ENCODE results near the gene GALNT17.
"Not testable (repeated sequence)": the region's sequence is repeated elsewhere in the genome, so short reads cannot be mapped to it uniquely, and the experiment has no call there.

The GALNT17 gene

GRCh38 chr7:71547426-71547825, 415.5 kb downstream of the GALNT17 start:
- Mint-ChIP-seq H3K9me3 (peaks cover 6% of the 10 kb centered on the region), H3K4me3 (no peak overlapping the region)
- DNase-seq (ENCODE audit: low spot score in 2 of 2), result no peak

GRCh38 chr7:71548746-71549145, 416.8 kb downstream of the GALNT17 start:
- DNase-seq (ENCODE audit: low spot score in 2 of 2) (no peak), ATAC-seq (no peak)
- H3K4me3 Mint-ChIP-seq, result no peak overlapping the region
- H3K9me3 Mint-ChIP-seq, result peaks cover 6% of the 10 kb centered on the region
- H3K27ac Mint-ChIP-seq, result no peak overlapping the region
- no peaks in the 10 kb centered on the region for H3K36me3 Mint-ChIP-seq
- no peaks in the 10 kb centered on the region for H3K4me1 Mint-ChIP-seq

More at GRCh38 chr7:71547426-71547825, 415.5 kb downstream of the GALNT17 start:
- no peak for ATAC-seq
- Mint-ChIP-seq H3K4me1 (no peaks in the 10 kb centered on the region), H3K36me3 (no peaks in the 10 kb centered on the region), H3K27ac (no peak overlapping the region)

- no peaks in the 10 kb centered on the region for H3K4me1 Mint-ChIP-seq
- no peaks in the 10 kb centered on the region for H3K36me3 Mint-ChIP-seq
- no peak for DNase-seq (ENCODE audit: low spot score in 2 of 2)
- no peak overlapping the region for H3K4me3 Mint-ChIP-seq
- no peak for ATAC-seq
- H3K9me3 Mint-ChIP-seq, result peaks cover 6% of the 10 kb centered on the region
- no peak overlapping the region for H3K27ac Mint-ChIP-seq
Observed at GRCh38 chr7:71553306-71553705, 421.4 kb downstream of the GALNT17 start.

GRCh38 chr7:71555758-71556157, 423.8 kb downstream of the GALNT17 start:
- Mint-ChIP-seq H3K27ac (no peak overlapping the region), H3K4me3 (no peak overlapping the region), H3K4me1 (no peaks in the 10 kb centered on the region), H3K9me3 (peaks cover 5% of the 10 kb centered on the region), H3K36me3 (no peaks in the 10 kb centered on the region)
- ATAC-seq, result no peak
- no peak for DNase-seq (ENCODE audit: low spot score in 2 of 2)

GRCh38 chr7:71558806-71559613, 427.1 kb downstream of the GALNT17 start:
- DNase-seq (ENCODE audit: low spot score in 2 of 2) (no peak), ATAC-seq (no peak)
- H3K36me3 Mint-ChIP-seq, result no peaks in the 10 kb centered on the region
- H3K9me3 Mint-ChIP-seq, result no peaks in the 10 kb centered on the region
- no peak overlapping the region for H3K27ac Mint-ChIP-seq
- no peak overlapping the region for H3K4me3 Mint-ChIP-seq
- no peaks in the 10 kb centered on the region for H3K4me1 Mint-ChIP-seq

GRCh38 chr7:71560354-71560995, 428.5 kb downstream of the GALNT17 start:
- Mint-ChIP-seq H3K27ac (no peak overlapping the region), H3K4me1 (no peaks in the 10 kb centered on the region), H3K36me3 (no peaks in the 10 kb centered on the region), H3K4me3 (no peak overlapping the region), H3K9me3 (no peaks in the 10 kb centered on the region)
- ATAC-seq (no peak), DNase-seq (ENCODE audit: low spot score in 2 of 2) (no peak)

GRCh38 chr7:71563276-71563675, 431.3 kb downstream of the GALNT17 start:
- no peaks in the 10 kb centered on the region for H3K4me1 Mint-ChIP-seq
- no peaks in the 10 kb centered on the region for H3K36me3 Mint-ChIP-seq
- H3K27ac Mint-ChIP-seq, result no peak overlapping the region
- H3K9me3 Mint-ChIP-seq, result no peaks in the 10 kb centered on the region
- no peak for ATAC-seq
- DNase-seq (ENCODE audit: low spot score in 2 of 2), result no peak
- H3K4me3 Mint-ChIP-seq, result no peak overlapping the region

GRCh38 chr7:71566376-71566775, 434.4 kb downstream of the GALNT17 start:
- Mint-ChIP-seq H3K4me3 (no peak overlapping the region), H3K27ac (no peak overlapping the region), H3K36me3 (no peaks in the 10 kb centered on the region), H3K4me1 (no peaks in the 10 kb centered on the region), H3K9me3 (peaks cover 7% of the 10 kb centered on the region)
- DNase-seq (ENCODE audit: low spot score in 2 of 2), result no peak
- no peak for ATAC-seq

- Mint-ChIP-seq H3K4me1 (no peaks in the 10 kb centered on the region), H3K36me3 (no peaks in the 10 kb centered on the region), H3K9me3 (peaks cover 7% of the 10 kb centered on the region), H3K4me3 (no peak overlapping the region), H3K27ac (no peak overlapping the region)
- DNase-seq (ENCODE audit: low spot score in 2 of 2) (no peak), ATAC-seq (no peak)
Observed at GRCh38 chr7:71566991-71567390, 435.0 kb downstream of the GALNT17 start.

GRCh38 chr7:71574153-71574860, 442.4 kb downstream of the GALNT17 start:
- DNase-seq (ENCODE audit: low spot score in 2 of 2), result no peak

GRCh38 chr7:71580027-71580426, 448.1 kb downstream of the GALNT17 start:
- H3K9me3 Mint-ChIP-seq, result peaks cover 2% of the 10 kb centered on the region
- H3K27ac Mint-ChIP-seq, result no peak overlapping the region
- H3K4me3 Mint-ChIP-seq, result no peak overlapping the region
- H3K36me3 Mint-ChIP-seq, result no peaks in the 10 kb centered on the region
- DNase-seq (ENCODE audit: low spot score in 2 of 2) (no peak), ATAC-seq (no peak)
- no peaks in the 10 kb centered on the region for H3K4me1 Mint-ChIP-seq

More at GRCh38 chr7:71574153-71574860, 442.4 kb downstream of the GALNT17 start:
- Mint-ChIP-seq H3K4me3 (no peak overlapping the region), H3K4me1 (no peaks in the 10 kb centered on the region), H3K9me3 (peaks cover 6% of the 10 kb centered on the region), H3K27ac (no peak overlapping the region), H3K36me3 (no peaks in the 10 kb centered on the region)
- no peak for ATAC-seq

- Mint-ChIP-seq H3K36me3 (no peaks in the 10 kb centered on the region), H3K4me1 (no peaks in the 10 kb centered on the region), H3K9me3 (peaks cover 4% of the 10 kb centered on the region), H3K4me3 (no peak overlapping the region), H3K27ac (no peak overlapping the region)
- DNase-seq (ENCODE audit: low spot score in 2 of 2), result no peak
- no peak for ATAC-seq
Observed at GRCh38 chr7:71584256-71584655, 452.3 kb downstream of the GALNT17 start.

GRCh38 chr7:71591876-71592275, 459.9 kb downstream of the GALNT17 start:
- Mint-ChIP-seq H3K9me3 (peaks cover 7% of the 10 kb centered on the region), H3K27ac (no peak overlapping the region), H3K4me1 (no peaks in the 10 kb centered on the region), H3K4me3 (no peak overlapping the region), H3K36me3 (no peaks in the 10 kb centered on the region)
- ATAC-seq (no peak), DNase-seq (ENCODE audit: low spot score in 2 of 2) (no peak)

- not testable (repeated sequence) for H3K9me3 Mint-ChIP-seq; ATAC-seq; H3K4me3 Mint-ChIP-seq; H3K36me3 Mint-ChIP-seq; H3K4me1 Mint-ChIP-seq; H3K27ac Mint-ChIP-seq; DNase-seq (ENCODE audit: low spot score in 2 of 2)
Observed at GRCh38 chr7:71592388-71592787, 460.4 kb downstream of the GALNT17 start.

- Mint-ChIP-seq H3K9me3 (peaks cover 10% of the 10 kb centered on the region), H3K27ac (no peak overlapping the region), H3K36me3 (no peaks in the 10 kb centered on the region), H3K4me3 (no peak overlapping the region), H3K4me1 (no peaks in the 10 kb centered on the region)
- DNase-seq (ENCODE audit: low spot score in 2 of 2), result no peak
- no peak for ATAC-seq
Observed at GRCh38 chr7:71594736-71595135, 462.8 kb downstream of the GALNT17 start.

Data from stimulated activated effector memory CD8-positive, alpha-beta T cell treated with anti-CD3 and anti-CD28 coated beads, Interleukin-12 subunit alpha, Interleukin-12 subunit beta, amount 100 ng/mL, for 72 hours (primary cell).